C4-2B (cell line): Measurements from ENCODE around the gene DNAL1.

Source experiments
- ZFX ChIP-seq: fragments of 450-650 bp; IDR thresholded peaks from 2 replicates; pipeline ENCODE4 v1.6.1; 2017
- TF ChIP-seq, protein P1 (sequence below): fragments of 450-650 bp; conservative IDR thresholded peaks from 2 replicates; pipeline ENCODE4 v1.5.1; 2017; ENCODE audit warnings: mild to moderate bottlenecking

DNA sequence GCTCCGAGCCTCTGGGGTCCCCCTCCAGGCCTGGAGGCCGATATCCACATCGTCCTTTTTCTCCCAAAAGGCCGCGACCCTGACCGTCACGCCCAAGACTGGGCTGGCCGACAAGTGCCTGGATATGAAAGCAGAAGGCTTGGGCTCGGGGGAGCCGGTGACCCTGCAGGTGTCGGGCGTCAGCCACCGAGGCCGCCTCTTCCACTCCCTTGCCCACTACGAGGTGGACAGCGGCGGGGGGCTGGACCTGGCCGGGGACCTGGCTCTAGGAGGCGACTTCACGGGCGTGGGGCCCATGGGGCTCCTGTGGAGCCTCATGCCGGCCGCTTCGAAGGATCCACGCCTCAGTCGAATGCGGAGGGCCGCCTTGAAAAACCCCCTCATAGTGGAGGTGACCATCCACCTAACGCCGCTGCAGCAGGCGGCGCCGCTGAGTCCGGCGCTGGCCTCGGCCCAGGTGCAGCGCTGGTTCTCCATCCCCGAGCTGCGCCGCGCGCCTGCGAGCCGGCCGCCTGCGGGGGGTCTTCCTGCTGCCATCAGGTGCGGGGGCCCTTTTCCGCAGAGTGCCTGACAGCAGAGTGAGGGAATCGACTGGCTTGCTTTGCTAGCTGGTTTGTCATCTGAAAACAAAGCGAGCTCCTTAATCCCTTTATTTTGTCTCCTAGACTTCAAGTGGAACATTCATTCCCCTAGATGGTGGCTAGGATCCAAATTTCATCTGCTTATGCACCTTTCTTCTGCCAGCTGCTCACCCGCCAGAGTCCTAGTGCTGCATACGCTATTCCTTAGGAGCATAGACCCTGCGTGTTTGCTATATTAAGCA, 10.6 kb upstream of the DNAL1 start:
- TF ChIP-seq, protein P1, sequence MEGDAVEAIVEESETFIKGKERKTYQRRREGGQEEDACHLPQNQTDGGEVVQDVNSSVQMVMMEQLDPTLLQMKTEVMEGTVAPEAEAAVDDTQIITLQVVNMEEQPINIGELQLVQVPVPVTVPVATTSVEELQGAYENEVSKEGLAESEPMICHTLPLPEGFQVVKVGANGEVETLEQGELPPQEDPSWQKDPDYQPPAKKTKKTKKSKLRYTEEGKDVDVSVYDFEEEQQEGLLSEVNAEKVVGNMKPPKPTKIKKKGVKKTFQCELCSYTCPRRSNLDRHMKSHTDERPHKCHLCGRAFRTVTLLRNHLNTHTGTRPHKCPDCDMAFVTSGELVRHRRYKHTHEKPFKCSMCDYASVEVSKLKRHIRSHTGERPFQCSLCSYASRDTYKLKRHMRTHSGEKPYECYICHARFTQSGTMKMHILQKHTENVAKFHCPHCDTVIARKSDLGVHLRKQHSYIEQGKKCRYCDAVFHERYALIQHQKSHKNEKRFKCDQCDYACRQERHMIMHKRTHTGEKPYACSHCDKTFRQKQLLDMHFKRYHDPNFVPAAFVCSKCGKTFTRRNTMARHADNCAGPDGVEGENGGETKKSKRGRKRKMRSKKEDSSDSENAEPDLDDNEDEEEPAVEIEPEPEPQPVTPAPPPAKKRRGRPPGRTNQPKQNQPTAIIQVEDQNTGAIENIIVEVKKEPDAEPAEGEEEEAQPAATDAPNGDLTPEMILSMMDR = no peak
- TF ChIP-seq ZFX = no peak
